H1 (cell line): ENCODE results near the gene MRPS17. TPM values are rescaled to one million over a fixed set of nuclear protein-coding genes. Genes with fewer than 3 reads are reported as not detected.

Experiments used
- BACH1 ChIP-seq: IDR thresholded peaks from 2 replicates; pipeline ENCODE4 v1.6.1; 2012; ENCODE audit warnings: low read length, improper control_type of control experiment
- BRCA1 ChIP-seq: IDR thresholded peaks from 2 replicates; pipeline ENCODE4 v1.6.1; 2012; ENCODE audit warnings: low read depth, low read length, improper control_type of control experiment
- CTBP2 ChIP-seq: IDR thresholded peaks from 2 replicates; pipeline ENCODE4 v1.7.0; 2011; ENCODE audit warnings: borderline replicate concordance, mild to moderate bottlenecking, moderate library complexity, mixed read lengths, low read length; ENCODE audit not compliant: insufficient read depth, insufficient read length
- GTF2F1 ChIP-seq: IDR thresholded peaks from 2 replicates; pipeline ENCODE4 v1.6.1; 2012; ENCODE audit warnings: low read depth, low read length, improper control_type of control experiment, borderline replicate concordance
- HDAC6 ChIP-seq: IDR thresholded peaks from one replicate; pipeline ENCODE4 v1.7.1; 2012; ENCODE audit warnings: low read depth, mild to moderate bottlenecking, inconsistent platforms, low read length, moderate library complexity
- KDM1A ChIP-seq: fragments of 200-600, 300-600 bp; sonication (generic); IDR thresholded peaks from 2 replicates; pipeline ENCODE4 v1.7.1; 2016; ENCODE audit warnings: mild to moderate bottlenecking, low read length, borderline replicate concordance
- SIN3A ChIP-seq, 2 experiments: IDR thresholded peaks in 1 of 2; conservative IDR thresholded peaks in 1 of 2; 2 replicates each; pipeline ENCODE4 v1.6.1; 2011 to 2012; ENCODE audit warnings: low read length in 2 of 2, improper control_type of control experiment in 1 of 2, low read depth in 1 of 2, mild to moderate bottlenecking in 1 of 2
- SUZ12 ChIP-seq: fragments of 200-600 bp; sonication (generic); IDR thresholded peaks from 2 replicates; pipeline ENCODE4 v1.6.1; 2012; ENCODE audit warnings: mild to moderate bottlenecking, inconsistent platforms, low read length, moderate library complexity, mixed read lengths
- polyA plus RNA-seq, 7 experiments: library from polyadenylated mRNA; depleted of rRNA in 3 of 7; stranded (reverse) in 5 of 7; unstranded in 2 of 7; fragments of >200 nt in 5 of 7; fragments of 200-250 nt in 2 of 7; gene quantifications; 1 replicate in 5 of 7; 2 replicates in 1 of 7; 4 replicates in 1 of 7; pipeline versions ENCODE4 v1.2.1 to v1.2.3, GENCODE V29; 2011 to 2013; ENCODE audit warnings: missing spikeins in 2 of 7, mixed read lengths in 2 of 7
- total RNA-seq: library from RNA; stranded (reverse); fragmentation: NEBNext Ultra II Directional; extraction: Animal tissue kit (Norgen Biotek cat#: 25700); gene quantifications from 2 replicates; pipeline ENCODE4 v1.2.1, GENCODE V29; 2021

MRPS17 gene
- total and polyA plus RNA-seq, 2 of the 8 experiments (the other 6 are each of a cell fraction or from before 2014, with no cell fraction given) = 15.8 to 27.3 TPM

- TF ChIP-seq CTBP2 (no peak), BRCA1 (no peak), SUZ12 (no peak), SIN3A (conservative IDR thresholded peaks at IDR 0.05 in 1 of 2, IDR thresholded peaks at IDR 0.05 in 1 of 2; ENCODE audit: low read depth in 1 of 2, low read length in 2 of 2) (no peak), GTF2F1 (no peak), HDAC6 (no peak), BACH1 (no peak), KDM1A (no peak)
Observed at GRCh38 chr7:55996856-55997500, 45.3 kb downstream of the MRPS17 start (continued).
